ENCODE data around the gene DLG2.

DLG2 gene

DNA sequence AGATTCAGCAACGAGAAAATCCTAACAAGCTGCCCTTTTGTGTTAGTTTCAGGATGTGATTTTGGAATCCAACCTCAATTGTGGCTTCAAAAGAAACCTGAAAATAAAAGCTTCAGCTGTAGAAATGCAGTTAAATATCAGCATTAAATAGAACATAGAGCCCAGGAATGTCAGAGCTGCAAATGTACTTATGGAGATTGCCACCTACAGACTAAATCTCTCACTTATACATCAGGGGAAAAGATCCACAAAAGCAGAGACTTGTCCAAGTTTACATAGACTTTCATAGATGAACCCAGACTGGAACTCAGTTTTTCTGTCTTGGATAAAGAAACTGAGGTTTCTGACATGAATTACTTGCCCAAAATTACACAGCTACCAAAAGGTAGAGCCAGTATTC, 446.6 kb downstream of the DLG2 start:
- no peaks in the 10 kb centered on the region for H3K9me3 ChIP-seq (ENCODE audit: low read length)

DNA sequence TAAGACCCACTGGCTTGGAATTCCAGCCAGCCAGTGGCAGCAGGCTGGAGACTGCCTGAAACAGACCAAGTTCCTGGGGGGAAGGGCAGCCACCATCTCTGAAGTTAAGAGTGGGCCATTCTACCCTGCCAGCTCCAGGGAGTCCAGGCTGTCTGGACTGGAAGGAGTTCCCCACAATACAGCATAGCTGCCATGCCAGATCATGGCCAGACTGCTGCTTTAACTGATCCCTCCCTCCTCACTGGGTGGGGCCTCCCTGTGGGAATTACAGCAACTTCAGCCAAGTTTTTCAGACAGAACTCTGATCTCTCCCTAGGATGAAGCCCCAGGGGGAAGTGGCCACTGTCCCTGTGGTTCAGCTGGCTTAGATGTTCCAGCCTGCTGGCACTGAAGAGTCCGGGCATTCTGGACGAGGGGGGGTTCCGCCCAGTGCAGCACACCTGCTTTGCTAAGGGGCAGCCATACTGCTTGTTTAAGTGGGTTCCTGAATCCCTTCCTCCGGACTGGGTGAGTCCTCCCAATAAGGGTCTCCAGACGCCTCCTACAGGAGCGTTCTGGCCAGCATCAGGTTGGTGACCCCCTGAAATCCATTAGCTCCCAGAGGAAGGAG, 455.4 kb downstream of the DLG2 start:
- no peaks in the 10 kb centered on the region for H3F3A ChIP-seq (ENCODE audit: insufficient read depth, low read length)
- no peaks in the 10 kb centered on the region for H3K4me1 ChIP-seq (ENCODE audit: insufficient read depth, low read length, severe bottlenecking)
- H3K4me3 ChIP-seq (ENCODE audit: low read depth, low read length, poor library complexity, severe bottlenecking): no peak overlapping the region
- H3K79me2 ChIP-seq (ENCODE audit: insufficient read depth, low read length): no peaks in the 10 kb centered on the region
- no peaks in the 10 kb centered on the region for H3K9me3 ChIP-seq (ENCODE audit: low read length)
- no peak overlapping the region for H3K27ac ChIP-seq (ENCODE audit: low read depth, low read length, poor library complexity, severe bottlenecking)
- H3K27me3 ChIP-seq (ENCODE audit: insufficient read depth, low read length): no peaks in the 10 kb centered on the region
- no peaks in the 10 kb centered on the region for H3K36me3 ChIP-seq (ENCODE audit: insufficient read depth, low read length)
- no peak overlapping the region for H3K9ac ChIP-seq (ENCODE audit: low read length)
- TF ChIP-seq, protein P1, sequence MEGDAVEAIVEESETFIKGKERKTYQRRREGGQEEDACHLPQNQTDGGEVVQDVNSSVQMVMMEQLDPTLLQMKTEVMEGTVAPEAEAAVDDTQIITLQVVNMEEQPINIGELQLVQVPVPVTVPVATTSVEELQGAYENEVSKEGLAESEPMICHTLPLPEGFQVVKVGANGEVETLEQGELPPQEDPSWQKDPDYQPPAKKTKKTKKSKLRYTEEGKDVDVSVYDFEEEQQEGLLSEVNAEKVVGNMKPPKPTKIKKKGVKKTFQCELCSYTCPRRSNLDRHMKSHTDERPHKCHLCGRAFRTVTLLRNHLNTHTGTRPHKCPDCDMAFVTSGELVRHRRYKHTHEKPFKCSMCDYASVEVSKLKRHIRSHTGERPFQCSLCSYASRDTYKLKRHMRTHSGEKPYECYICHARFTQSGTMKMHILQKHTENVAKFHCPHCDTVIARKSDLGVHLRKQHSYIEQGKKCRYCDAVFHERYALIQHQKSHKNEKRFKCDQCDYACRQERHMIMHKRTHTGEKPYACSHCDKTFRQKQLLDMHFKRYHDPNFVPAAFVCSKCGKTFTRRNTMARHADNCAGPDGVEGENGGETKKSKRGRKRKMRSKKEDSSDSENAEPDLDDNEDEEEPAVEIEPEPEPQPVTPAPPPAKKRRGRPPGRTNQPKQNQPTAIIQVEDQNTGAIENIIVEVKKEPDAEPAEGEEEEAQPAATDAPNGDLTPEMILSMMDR (IDR thresholded peaks at IDR 0.05; ENCODE audit: low read length): no peak
- TF ChIP-seq EZH2 (IDR thresholded peaks at IDR 0.05; ENCODE audit: borderline replicate concordance, low read length): no peak
- H3K4me2 ChIP-seq (ENCODE audit: low read length): no peak overlapping the region
- no peaks in the 10 kb centered on the region for H4K20me1 ChIP-seq (ENCODE audit: insufficient read depth, low read length)
- no peaks in the 10 kb centered on the region for H3K9me2 ChIP-seq (ENCODE audit: low read depth, low read length)
- H2AFZ ChIP-seq (ENCODE audit: low read length): no peak overlapping the region

More for the DNA sequence above, 446.6 kb downstream of the DLG2 start:
- Histone ChIP-seq H3K27me3 (ENCODE audit: insufficient read depth, low read length) (no peaks in the 10 kb centered on the region), H3K4me2 (ENCODE audit: low read length) (no peak overlapping the region), H3K36me3 (ENCODE audit: insufficient read depth, low read length) (no peaks in the 10 kb centered on the region), H3K79me2 (ENCODE audit: insufficient read depth, low read length) (no peaks in the 10 kb centered on the region), H2AFZ (ENCODE audit: low read length) (no peak overlapping the region), H3K4me1 (ENCODE audit: insufficient read depth, low read length, severe bottlenecking) (no peaks in the 10 kb centered on the region), H3K9me2 (ENCODE audit: low read depth, low read length) (no peaks in the 10 kb centered on the region), H3K4me3 (ENCODE audit: low read depth, low read length, poor library complexity, severe bottlenecking) (no peak overlapping the region), H3K27ac (ENCODE audit: low read depth, low read length, poor library complexity, severe bottlenecking) (no peak overlapping the region), H3K9ac (ENCODE audit: low read length) (no peak overlapping the region), H4K20me1 (ENCODE audit: insufficient read depth, low read length) (no peaks in the 10 kb centered on the region), H3F3A (ENCODE audit: insufficient read depth, low read length) (no peaks in the 10 kb centered on the region)
- TF ChIP-seq EZH2 (IDR thresholded peaks at IDR 0.05; ENCODE audit: borderline replicate concordance, low read length): no peak
- TF ChIP-seq, protein P1 (IDR thresholded peaks at IDR 0.05; ENCODE audit: low read length): no peak

DNA sequence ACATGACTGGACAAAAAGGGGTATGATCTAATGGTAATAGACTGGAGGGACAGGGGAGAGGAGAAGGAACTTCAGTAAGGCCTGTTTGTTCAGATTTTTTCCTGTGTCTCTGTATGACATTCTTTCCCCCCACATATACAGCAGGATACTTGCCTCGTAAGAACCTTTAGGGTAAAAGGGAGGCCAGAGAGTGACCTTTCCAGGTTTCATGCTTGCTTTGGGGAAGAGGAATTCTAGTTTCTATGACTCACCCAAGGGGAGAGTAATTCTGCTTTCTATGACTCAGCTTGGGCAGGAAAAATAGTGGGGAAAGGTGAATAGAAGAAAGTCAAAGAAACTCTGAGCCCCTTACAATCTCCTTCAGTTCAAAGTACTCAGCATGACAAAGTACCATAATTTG, 457.0 kb downstream of the DLG2 start:
- H3K4me1 ChIP-seq (ENCODE audit: insufficient read depth, low read length, severe bottlenecking): no peaks in the 10 kb centered on the region
- no peaks in the 10 kb centered on the region for H4K20me1 ChIP-seq (ENCODE audit: insufficient read depth, low read length)
- no peaks in the 10 kb centered on the region for H3K79me2 ChIP-seq (ENCODE audit: insufficient read depth, low read length)
- no peaks in the 10 kb centered on the region for H3K9me3 ChIP-seq (ENCODE audit: low read length)
- no peak overlapping the region for H3K4me2 ChIP-seq (ENCODE audit: low read length)
- no peak overlapping the region for H3K27ac ChIP-seq (ENCODE audit: low read depth, low read length, poor library complexity, severe bottlenecking)
- no peaks in the 10 kb centered on the region for H3K9me2 ChIP-seq (ENCODE audit: low read depth, low read length)
- no peak overlapping the region for H3K4me3 ChIP-seq (ENCODE audit: low read depth, low read length, poor library complexity, severe bottlenecking)
- H2AFZ ChIP-seq (ENCODE audit: low read length): no peak overlapping the region
- no peaks in the 10 kb centered on the region for H3K27me3 ChIP-seq (ENCODE audit: insufficient read depth, low read length)
- H3K36me3 ChIP-seq (ENCODE audit: insufficient read depth, low read length): no peaks in the 10 kb centered on the region
- no peaks in the 10 kb centered on the region for H3F3A ChIP-seq (ENCODE audit: insufficient read depth, low read length)
- no peak overlapping the region for H3K9ac ChIP-seq (ENCODE audit: low read length)
- TF ChIP-seq, protein P1 (IDR thresholded peaks at IDR 0.05; ENCODE audit: low read length): no peak
- no peak for TF ChIP-seq EZH2 (IDR thresholded peaks at IDR 0.05; ENCODE audit: borderline replicate concordance, low read length)

All from OCI-LY1 (cell line).